Activated CD4-positive, alpha-beta T cell treated with anti-CD3 and anti-CD28 coated beads for 1 hour (primary cell): ENCODE data around the gene STK11IP.
"Not testable (repeated sequence)": the region's sequence is repeated elsewhere in the genome, so short reads cannot be mapped to it uniquely, and the experiment has no call there.

Experiments used
- DNase-seq: peaks from one replicate; pipeline ENCODE4 v3.0.0-alpha.2; 2020

STK11IP gene

DNA sequence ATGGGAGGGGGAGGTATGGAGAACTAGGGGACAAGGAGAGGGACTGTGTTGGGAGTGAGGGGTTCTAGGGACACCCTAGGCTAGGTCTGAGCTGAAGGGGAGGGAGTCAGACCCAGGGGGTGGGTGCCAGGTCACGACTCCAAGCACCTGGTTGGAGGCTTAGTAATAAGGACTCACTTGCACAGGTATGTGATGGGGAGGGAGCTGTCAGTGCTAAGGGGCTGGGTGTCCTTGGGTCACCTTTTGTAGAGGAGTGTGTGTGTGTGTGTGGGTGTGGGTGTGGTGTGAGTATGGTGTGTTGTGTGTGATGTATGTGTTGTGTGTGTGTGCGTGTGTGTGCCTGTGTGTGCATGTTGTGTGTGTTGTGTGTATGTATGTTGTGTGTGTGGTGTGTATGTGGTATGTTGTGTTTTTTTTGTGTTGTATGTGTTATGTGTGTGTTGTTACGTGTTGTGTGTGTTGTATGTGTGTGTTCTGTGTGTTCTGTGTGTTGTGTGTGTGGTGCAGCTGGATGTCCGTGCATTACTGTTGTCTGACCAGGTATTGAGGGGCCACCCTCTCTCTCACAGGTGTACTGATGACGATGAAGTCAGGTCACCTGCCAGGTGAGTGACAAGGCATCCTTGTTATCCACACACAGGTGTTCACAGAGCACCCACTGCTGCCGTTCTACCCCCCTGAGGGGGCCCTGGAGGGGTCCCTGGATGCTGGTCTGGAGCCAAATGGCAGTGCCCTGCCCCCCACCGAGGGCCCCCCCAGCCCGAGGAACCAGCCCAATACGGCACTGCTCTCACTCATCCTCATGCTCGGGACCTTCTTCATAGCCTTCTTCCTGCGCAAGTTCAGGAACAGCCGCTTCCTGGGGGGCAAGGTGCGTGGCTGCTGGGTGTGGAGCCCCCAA, 39.5 kb downstream of the STK11IP start:
- no peak for DNase-seq

DNA sequence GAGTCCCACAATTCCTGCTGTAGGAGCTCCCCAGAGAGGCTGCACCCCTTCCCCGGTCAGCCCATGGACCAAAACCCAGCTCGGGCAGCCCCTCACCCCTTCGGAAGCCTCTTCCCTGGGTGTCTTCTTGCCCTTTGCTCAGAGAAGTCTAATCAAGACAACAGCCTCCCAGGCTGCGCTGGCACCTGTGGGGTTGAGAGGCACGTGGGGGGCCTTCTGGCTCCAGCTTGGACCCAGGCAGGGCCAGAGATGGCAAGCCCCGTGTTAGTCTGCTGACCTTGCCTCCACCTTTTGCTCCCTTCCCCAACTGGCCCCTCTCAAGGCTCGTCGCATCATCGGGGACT, 40.2 kb downstream of the STK11IP start:
- DNase-seq: no peak

DNA sequence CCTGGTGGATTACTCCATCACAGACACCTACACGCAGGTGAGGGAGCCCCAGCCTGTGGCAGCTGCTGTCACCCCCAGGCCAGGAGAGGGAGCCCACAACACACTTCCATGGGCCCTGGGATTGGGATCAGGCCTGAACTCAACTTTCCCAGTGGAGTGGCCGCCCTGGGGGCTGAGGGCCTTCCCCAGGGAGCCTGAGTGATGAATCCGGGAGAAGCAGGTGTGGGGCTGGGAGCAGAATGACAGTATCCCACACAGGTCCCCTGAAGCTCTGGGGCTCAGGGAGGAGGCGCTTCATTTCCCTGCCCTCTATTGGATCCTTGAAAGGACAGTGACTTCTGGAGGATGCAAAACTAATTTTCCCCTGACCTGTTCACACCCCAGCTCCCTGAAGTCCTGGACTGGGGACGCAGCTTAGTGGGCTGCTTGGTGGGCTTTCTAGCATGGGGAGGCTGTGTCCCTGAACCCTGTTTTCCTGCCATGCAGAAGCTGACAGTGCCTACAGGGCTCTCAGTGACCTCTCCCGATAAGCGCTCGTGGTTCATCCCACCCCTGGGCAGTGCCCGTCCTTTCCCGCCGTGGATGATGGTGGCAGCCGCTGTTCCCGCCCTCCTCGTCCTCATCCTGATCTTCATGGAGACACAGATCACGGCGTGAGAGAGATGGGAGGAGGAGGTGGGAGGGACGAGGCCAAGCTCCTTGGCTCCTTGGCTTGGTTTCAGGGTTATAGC, 40.7 kb downstream of the STK11IP start:
- no peak for DNase-seq

DNA sequence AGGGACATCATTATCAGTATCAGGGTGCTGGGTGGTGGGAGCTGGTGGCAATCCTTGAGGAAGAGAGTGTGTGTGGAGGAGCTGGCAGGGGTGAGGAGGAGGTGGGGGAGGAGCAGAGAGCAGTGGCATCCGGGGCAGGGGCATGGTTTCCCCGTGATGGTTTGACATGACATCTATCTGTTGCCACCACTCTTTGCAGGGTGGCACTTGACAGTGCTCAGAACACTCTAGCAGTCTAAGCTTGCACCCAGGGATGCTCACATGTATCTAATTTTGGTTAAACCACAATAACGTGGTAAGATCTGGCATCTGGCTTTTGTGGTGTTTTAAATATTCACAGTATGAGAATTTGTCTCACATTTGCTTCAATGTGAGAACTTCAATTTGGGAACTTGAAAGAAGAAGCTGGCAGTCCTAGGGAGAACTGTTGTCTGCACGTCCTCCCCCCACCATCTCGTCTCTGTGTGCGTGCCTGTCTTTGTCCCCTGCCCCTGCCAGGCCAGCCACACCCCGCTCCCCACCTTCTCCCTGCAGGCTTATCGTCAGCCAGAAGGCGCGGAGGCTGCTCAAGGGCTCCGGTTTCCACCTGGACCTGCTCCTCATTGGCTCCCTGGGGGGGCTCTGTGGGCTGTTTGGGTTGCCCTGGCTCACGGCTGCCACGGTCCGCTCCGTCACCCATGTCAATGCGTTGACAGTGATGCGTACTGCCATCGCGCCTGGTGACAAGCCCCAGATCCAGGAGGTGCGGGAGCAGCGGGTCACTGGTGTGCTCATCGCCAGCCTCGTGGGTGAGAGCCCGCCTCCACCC, 41.5 kb downstream of the STK11IP start:
- DNase-seq: no peak

DNA sequence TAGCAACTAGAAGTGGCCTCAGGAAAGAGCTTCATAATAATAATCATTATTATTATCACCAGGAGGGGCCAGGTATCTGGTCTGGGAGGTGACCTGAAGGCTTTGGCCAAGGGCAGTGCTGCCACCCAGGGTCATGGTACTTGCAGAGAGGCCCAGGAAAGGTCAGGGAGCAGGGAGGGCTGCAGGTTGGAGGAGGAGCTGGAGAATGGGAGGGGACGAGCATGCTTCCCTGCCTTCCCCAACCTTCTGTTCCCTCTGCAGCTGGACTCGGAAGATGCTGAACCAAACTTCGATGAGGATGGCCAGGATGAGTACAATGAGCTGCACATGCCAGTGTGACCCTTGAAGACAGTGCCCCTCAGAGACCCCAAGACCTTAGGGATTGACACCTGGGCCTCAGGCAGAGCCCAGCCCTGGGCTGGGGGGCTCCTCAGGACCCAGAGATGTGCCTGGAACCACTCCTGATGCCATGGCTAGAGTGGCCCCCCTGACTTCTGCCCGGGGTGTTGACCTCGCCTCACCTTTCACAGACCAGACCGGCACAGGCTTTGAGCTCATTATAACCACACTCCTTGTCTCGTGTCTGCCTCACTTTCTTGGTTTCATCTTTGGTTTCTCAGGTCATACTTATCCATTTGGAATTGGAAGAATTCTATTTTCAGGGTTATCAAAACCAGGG, 43.9 kb downstream of the STK11IP start:
- DNase-seq: no peak

DNA sequence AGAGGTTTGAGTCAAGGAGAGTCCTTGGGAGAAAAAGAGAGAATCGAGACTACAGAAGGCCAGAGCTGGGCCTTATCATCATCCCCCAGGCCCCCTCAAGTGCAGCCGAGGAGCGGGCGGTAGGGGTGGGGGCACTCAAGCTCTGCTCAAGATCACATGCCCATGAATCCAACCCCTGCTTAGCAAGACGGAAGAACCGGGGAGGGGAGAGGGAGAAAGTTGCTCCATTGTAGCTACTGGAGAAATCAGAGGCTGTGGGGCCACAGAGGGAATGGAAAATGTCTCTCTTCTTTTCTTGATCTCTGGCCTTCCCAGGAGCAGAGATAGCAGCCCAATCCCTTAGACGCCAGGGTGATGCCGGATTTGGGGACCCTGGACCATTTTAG, 44.4 kb downstream of the STK11IP start:
- DNase-seq: no peak

DNA sequence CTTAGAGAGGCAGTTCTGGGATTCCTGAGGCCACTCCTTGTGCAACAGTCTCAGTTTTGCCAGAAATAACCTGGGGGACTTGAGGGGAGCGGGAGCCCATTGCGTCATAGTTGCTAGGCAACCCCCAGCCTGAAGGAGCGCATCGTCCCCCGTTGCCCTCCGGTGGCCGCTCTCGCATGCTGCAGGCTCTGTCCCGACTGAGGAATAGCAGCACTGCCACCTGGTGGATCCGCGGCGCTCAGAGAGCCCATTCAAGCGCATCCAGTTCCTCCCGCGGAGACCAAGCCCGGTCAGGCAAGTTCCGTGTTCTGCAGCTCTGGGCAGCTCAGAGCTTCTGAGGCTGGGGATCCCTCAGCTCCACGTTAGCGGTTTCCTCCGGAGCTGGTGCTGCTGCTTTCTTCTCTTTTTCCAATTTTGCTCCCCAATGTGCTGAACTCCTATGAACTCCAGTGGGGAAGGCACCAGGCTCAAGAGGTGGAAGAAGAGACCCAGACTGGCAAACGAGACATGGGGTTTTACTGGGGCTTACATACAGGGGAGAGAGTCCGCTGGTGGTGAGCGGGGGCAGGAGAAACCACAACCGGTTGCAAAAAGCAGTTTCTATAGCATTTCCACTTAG, 44.9 kb downstream of the STK11IP start:
- peak; percentile 80 for DNase-seq

DNA sequence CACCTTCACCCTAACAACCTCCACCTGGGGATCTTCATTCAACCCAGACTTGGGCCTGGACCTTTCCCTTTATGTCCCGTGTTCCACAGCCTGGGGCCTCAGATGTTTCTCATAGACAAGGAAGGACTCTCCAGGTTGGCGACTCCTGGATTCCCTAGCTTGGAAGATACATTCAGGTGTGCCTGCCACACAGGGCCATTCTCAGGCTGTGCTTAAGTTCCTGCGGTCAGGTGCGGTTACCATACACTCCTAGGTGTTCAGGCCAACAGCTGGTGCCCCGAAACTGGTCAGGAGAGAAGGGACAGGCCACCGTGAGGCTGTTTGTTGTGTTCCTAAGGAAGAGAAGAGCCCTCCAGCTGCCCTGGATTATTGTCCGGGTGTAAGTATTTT, 45.4 kb downstream of the STK11IP start:
- no peak for DNase-seq

DNA sequence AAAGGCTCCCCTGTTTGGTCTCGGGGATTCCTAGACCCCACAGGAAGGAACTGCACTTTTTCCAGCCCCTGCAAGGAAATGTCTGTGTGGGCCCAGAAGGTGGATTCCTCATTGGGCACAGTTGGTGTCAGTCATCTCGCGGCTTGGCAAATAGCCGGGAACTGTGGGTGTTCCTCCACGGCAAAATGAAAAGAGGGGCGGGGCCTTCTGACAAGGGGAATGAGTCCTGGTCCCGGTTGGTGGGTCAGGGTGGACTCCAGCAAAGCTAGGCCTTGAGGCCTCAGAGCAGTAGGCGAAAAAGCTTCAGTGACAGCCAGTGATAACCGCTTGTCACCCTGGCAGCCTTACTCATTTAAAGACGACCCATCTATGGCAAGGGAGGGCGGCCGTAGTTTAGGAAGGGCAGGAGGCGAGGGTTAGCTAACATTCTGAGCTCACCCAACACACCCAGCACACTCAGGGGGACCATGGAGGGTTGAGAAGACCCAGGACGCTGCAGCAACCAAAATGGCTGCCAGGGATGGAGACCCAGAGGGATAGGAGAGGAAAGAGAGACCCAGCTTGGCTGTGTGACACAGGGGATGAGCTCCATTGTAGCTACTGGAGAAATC, 46.2 kb downstream of the STK11IP start:
- DNase-seq: no peak

DNA sequence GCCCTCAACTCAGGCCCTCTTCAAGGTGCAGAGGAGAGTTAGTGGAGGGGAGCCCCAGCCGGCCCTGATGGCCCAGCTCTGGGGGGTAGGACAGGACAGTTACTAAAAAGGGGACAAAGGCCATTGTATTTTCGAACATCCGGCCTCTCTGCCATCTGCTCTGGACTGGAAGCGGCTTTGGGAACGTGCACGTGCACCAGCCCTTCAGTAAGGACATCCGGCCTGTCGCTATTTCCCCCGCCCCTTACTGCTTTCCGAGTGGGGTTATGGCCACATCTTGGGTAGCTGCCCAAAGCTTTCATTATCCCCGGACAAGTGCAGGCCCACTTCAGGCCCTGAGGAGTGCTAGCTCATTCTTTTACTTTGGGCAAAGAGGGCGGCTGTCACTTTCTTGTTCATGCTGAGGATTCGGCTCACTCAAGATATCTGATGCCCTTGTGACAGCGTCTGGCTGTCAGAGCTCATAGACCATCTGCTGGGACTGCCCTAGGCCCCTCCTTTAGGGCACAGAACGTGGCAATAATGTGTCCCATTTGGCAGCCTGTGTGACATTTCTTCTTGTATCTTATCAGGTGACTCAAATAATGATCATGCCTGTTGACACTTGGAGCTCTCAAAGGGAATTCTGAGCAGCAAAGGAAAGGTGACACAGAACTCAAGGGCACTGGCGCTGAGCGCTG, 47.3 kb downstream of the STK11IP start:
- no peak for DNase-seq

DNA sequence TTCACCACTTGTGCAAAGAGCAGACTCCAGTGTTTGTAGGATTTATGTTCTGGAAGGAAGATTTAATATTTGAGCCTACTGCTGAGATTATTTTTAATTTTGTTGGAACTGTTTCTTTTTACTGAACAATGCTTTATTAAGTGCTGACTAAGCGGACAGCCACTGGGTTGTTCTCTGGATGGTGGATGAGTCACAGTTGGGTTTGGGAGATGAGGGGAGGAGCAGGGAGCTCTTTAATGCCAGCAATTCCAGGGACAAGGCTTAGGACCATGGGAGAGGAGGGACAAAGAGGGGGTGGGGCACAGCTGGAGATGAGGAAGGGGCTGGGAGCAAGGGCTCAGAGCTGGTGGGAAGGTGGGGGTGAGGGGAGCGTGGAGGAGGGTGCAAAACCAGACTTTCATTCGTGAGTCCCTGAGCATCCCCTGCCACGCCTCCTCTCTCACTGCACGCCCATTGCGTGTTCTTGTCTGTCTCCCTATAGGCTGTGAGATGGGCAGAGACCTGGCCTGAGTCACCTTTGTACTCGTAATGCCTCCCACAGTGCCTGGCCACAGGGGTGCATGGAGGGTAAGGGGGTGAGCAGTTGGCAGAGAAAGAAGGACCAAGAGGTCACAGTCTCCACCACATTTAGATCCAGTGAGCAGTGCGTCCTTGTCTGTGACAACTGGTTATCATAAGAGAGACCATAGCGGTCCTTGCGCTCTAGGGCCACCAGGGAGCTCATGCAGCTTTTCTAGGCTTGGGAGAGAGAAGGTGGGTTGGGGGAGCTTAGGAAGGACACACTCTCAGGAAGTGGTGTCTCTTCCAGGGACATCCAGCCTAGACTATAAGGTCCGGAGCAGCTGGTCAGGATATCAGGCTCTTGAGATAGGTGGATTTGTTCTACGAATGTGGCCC, 48.2 kb downstream of the STK11IP start:
- DNase-seq: no peak

DNA sequence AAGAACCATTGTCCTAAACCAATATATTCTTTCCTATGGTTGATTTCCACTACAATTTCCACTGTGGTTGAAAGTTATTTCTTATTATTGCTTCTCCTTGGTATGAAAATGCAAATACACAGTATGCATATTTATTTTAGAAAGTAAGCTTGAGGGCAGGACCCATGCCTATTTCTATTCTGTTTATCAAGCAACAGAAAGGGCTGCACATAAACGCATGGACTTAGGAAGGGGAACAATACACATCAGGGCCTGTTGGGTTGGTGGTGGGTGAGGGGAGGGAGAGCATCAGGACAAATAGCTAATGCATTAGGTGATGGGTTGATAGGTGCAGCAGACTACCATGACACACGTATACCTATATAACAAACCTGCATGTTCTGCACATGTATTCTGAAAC, 50.5 kb downstream of the STK11IP start:
- no peak for DNase-seq

DNA sequence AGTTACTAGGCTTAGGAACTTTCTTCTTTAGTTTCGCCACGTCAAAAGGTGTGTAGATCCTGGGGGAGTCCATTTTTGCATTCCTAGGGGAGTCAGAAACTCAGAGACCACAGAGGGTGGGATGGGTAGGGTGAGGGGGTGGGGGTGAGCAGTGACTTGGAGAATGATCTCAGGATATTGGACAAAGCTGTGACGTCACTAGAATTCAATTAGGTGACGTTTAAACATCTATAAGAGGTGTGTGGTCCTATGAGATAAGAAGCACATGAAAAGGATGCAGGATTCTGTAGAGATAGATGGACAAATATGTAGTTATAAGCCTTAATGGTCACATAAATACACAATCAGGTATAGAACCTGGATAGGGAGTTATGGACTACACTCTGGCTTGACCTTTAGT, 51.3 kb downstream of the STK11IP start:
- no peak for DNase-seq

DNA sequence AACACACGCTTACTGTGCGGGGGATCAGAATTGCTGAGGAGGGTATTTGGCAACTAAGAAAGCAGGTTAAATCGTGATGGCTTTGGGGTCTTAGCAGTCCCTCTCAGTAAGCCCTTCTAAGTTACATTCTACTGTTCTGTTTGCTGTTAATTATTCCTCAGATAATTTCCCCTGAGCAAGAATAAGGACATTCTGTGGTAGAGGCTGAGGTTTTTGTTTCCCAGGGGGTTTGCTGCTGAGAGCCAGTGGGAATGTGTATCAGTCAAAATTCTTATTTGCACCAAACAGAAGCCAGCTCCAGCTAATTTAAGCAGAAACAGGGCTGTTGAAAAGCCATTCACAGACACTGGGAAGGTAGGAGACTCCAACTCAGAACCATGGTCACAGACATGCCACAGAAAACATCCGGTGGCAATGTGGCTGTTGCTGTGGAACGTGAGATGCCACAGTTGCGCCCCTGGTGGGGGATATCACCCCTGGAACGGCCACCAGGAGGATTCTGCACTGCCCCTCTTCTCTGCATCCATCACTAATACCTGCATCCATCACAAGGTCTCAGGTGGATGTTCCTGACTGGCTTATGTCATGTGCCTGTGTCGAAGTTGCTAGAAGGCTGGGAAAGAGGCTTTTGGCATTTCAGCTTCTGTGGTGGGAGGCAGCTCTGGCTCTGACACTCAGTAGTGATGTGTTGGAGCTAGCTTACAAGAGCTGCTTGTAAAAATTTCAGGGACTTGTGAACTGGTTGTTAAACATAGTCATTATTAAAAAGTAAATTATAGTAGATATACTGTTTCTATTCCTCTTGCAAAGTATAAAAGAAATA, 53.0 kb downstream of the STK11IP start:
- DNase-seq: no peak

DNA sequence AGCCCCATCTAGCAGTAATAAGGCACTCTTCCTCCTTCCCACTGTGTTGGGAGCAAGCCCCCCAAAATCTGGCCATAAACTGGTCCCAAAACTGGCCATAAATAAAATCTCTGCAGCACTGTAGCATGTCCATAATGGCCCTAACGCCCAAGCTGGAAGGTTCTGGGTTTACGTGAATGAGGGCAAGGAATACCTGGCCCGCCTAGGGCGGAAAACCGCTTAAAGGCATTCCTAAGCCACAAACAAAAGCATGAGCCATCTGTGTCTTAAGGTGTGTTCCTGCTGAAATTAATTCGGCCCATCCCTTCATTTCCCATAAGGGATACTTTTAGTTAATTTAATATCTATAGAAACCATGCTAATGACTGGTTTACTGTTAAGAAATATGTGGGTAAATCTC, 54.0 kb downstream of the STK11IP start:
- not testable (repeated sequence) for DNase-seq

DNA sequence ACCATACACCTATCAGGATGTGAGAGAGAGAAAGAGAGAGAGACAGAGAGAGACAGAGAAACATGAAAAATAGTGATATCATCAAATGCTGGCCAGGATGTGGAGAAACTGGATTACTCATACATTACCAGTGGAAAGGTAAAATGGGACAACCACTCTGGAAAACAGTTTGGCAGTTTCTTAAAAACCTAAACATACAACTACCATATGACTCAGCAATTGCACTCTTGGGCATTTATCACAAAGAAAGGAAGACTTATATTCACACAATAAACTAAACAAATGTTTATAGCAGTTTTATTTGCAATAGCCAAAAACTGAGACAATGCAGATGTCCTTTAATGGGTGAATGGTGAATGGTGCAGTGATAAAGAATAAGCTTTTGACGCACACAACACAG, 58.9 kb downstream of the STK11IP start:
- no peak for DNase-seq

DNA sequence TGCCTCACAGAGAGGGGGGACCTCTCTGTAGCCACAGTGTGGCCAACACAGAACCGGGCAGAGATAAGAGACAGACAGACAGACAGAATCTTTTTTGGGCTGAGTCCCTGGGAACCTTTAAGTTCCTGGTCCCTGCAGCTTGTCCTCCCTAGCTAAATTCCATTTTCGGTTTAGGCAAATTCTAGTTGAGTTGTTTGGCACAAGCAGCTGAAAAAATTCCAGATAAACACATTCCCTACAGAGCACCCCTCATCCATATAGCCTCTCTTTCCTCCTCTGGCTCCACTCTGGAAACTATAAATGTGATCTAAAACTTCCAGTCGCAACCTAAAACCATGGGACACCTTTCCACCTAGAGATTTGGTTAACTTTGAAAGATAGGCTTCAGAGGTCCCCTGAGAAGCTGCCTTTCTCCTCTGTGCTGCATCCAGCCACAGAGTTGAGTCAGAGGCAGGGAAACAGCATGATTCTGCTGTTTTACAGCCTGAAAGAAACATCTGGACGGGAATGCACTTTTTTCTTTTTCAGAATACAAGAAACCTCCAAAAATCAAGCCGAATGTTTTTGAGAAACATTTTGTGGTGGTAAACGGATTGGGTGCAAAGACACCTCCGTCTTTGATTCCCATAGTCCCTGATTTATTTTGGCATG, 60.7 kb downstream of the STK11IP start:
- DNase-seq: no peak

DNA sequence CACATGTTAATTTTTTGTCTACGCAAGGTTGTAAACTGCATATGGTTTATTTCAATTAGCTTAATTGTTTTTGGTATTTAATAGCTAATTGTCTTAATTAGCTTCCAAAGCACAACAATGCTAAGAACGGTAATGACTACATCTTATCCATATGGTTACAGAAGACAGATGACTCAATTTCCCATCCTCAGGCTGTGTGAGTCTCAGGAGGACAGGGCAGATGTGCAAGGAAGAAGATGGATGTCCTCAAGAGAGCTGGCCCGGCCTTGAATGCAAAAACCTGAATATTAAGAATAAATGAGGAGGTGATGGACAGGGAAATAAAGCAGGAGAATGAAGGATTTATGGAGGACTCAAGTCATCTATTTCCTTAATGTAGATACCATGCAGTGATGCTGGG, 61.2 kb downstream of the STK11IP start:
- no peak for DNase-seq
